Panc1 (cell line): ENCODE measurements around the gene TP63.

ENCODE experiments used
- POLR2AphosphoS5 ChIP-seq: IDR thresholded peaks from 2 replicates; pipeline ENCODE4 v1.6.1; 2012; ENCODE audit warnings: mild to moderate bottlenecking, low read depth, low read length, moderate library complexity
- SIN3A ChIP-seq: IDR thresholded peaks from 2 replicates; pipeline ENCODE4 v1.6.1; 2012; ENCODE audit warnings: low read depth, mild to moderate bottlenecking, low read length, moderate library complexity, borderline replicate concordance; ENCODE audit not compliant: insufficient read depth
- TCF7L2 ChIP-seq: IDR thresholded peaks from 2 replicates; pipeline ENCODE4 v1.6.1; 2011; ENCODE audit warnings: mild to moderate bottlenecking, low read depth, low read length, inconsistent platforms
- TF ChIP-seq, protein P1 (sequence below): fragments of 450-650 bp; IDR thresholded peaks from 2 replicates; pipeline ENCODE4 v1.5.1; 2017; ENCODE audit warnings: mild to moderate bottlenecking
- TF ChIP-seq, protein P2 (sequence below), 2 experiments: IDR thresholded peaks; 2 replicates each; pipeline ENCODE4 v1.6.1; 2011 to 2012; ENCODE audit warnings: low read depth in 2 of 2, control low read depth in 1 of 2, low read length in 1 of 2, mild to moderate bottlenecking in 1 of 2, moderate library complexity in 1 of 2; ENCODE audit not compliant: insufficient read depth in 1 of 2

DNA sequence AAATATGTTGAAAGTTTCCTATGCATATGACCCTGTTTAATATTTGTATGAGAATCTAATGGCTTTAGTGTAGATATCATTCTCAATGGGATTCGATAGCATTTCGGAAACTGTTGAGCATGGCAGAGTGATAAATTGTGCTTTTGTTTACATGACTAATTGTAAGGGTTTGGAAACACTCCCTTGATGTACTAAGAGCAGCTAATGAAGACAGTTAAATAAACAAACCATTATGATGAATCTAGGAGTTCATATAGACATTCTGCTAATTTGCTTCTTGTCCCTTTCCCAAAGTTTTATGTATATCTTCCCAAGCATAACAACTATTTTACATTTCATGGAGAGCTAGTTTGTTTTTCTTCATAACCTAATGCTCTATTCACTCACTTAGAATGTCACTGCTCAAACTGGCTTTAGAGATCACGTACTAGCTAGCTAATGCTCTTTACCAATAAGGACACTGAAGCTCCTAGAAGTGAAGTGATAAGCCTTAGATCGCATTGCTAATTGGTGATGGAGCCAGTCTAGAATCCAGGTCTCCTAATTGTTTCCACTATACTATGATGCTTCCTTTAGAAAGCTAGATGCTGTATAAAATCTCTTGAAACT is 140.8 kb downstream of the TP63 start:
- TF ChIP-seq POLR2AphosphoS5 (no peak), SIN3A (no peak), TCF7L2 (no peak)
- TF ChIP-seq, protein P1, sequence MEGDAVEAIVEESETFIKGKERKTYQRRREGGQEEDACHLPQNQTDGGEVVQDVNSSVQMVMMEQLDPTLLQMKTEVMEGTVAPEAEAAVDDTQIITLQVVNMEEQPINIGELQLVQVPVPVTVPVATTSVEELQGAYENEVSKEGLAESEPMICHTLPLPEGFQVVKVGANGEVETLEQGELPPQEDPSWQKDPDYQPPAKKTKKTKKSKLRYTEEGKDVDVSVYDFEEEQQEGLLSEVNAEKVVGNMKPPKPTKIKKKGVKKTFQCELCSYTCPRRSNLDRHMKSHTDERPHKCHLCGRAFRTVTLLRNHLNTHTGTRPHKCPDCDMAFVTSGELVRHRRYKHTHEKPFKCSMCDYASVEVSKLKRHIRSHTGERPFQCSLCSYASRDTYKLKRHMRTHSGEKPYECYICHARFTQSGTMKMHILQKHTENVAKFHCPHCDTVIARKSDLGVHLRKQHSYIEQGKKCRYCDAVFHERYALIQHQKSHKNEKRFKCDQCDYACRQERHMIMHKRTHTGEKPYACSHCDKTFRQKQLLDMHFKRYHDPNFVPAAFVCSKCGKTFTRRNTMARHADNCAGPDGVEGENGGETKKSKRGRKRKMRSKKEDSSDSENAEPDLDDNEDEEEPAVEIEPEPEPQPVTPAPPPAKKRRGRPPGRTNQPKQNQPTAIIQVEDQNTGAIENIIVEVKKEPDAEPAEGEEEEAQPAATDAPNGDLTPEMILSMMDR: no peak
- TF ChIP-seq, protein P2, sequence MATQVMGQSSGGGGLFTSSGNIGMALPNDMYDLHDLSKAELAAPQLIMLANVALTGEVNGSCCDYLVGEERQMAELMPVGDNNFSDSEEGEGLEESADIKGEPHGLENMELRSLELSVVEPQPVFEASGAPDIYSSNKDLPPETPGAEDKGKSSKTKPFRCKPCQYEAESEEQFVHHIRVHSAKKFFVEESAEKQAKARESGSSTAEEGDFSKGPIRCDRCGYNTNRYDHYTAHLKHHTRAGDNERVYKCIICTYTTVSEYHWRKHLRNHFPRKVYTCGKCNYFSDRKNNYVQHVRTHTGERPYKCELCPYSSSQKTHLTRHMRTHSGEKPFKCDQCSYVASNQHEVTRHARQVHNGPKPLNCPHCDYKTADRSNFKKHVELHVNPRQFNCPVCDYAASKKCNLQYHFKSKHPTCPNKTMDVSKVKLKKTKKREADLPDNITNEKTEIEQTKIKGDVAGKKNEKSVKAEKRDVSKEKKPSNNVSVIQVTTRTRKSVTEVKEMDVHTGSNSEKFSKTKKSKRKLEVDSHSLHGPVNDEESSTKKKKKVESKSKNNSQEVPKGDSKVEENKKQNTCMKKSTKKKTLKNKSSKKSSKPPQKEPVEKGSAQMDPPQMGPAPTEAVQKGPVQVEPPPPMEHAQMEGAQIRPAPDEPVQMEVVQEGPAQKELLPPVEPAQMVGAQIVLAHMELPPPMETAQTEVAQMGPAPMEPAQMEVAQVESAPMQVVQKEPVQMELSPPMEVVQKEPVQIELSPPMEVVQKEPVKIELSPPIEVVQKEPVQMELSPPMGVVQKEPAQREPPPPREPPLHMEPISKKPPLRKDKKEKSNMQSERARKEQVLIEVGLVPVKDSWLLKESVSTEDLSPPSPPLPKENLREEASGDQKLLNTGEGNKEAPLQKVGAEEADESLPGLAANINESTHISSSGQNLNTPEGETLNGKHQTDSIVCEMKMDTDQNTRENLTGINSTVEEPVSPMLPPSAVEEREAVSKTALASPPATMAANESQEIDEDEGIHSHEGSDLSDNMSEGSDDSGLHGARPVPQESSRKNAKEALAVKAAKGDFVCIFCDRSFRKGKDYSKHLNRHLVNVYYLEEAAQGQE (IDR thresholded peaks at IDR 0.05; ENCODE audit: insufficient read depth in 1 of 2, low read depth in 2 of 2, low read length in 1 of 2): no peak
